DMS 273 (cell line): ENCODE measurements around the gene FMNL2.

ENCODE experiments used
- DNase-seq: peaks from one replicate; lab custom pipeline; 2025; ENCODE audit not compliant: unreplicated experiment; lab: John Stamatoyannopoulos, UW

The FMNL2 gene

GRCh38 chr2:152489364-152489763, 154.4 kb downstream of the FMNL2 start:
- DNase-seq, result no peak

- no peak for DNase-seq
Observed at GRCh38 chr2:152490686-152491455, 155.9 kb downstream of the FMNL2 start.

- DNase-seq, result no peak
Observed at GRCh38 chr2:152492131-152492530, 157.2 kb downstream of the FMNL2 start.

DNA sequence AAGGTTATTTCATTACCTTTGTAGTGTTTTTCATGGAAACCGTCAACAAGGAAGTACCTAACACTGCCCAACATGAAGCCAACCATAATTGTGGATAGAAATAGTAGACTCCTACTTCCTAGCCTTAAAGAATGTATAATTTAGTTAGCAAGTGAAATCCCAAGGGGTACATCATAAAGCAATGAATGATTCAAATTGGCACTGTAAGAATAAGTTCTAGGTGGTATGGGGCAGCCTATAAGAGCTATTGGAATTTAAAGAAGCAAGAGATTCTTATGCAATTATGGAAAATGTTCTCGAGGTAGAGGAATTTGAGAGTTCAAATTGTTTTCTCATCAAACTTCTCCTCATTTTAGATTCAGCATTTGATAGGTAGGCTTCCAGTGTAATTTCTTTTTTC, 157.9 kb downstream of the FMNL2 start:
- no peak for DNase-seq

DNA sequence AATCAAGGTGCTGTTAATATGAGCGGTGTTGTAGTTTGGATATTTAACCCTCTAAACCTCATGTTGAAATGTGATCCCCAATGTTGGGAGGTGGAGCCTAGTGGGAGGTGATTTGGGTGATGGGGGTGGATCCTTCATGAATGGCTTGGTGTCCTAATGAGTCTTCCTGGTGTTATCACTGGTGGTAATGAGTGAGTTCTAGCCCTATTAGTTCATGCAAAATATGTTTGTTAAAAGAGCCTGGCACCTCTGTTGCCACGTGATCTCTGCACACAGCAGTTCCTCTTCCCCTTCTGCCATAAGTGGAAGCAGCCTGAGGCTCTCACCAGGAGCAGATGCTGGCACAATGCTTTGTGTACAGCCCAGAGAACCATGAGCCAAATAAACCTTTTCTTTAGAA, 158.4 kb downstream of the FMNL2 start:
- no peak for DNase-seq

DNA sequence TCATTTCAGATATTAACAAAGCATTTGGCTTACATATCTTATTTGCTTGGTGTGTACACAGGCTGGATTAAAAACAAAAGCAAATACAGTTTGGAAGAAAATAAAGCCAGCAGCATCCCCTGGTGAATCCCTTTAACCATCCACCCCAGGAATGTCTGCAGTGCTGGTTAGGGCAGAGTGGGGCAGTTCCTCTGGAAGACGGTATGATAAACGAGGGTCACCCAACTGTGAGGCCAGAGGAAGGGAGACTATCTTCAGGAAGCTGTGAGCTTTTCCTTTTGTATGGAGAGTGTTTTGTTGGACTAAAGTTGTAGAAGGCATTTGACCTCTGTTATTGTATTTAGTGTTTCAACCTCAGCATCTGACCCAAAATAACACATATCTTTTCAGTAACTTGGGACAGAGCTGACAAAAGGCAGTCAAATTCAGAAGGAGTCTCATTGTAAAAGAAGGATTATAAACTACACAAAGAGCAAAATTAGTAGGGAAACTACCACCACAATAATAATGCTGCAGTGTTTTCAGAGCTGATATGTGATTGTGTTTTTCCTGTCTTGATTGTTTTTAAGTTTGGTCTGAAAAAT, 159.1 kb downstream of the FMNL2 start:
- DNase-seq, result no peak

DNA sequence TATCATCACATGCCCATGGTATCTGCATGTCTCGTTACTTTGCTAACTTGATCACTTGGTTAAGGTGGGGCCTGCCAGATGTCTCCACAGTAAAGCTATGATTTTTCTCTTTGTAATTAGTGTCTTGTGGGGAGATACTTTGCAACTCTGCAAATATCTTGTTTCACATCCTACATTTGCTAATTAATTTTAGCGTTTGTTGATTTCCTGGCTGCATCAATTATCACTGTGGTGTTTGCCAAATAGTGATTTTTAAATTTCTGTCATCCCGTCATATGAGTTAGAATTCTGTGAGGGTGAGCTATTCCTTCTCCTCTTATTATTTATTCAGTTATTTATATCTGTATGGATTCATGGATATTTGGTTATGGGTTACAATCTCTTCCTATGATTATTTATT, 161.4 kb downstream of the FMNL2 start:
- DNase-seq, result no peak

DNA sequence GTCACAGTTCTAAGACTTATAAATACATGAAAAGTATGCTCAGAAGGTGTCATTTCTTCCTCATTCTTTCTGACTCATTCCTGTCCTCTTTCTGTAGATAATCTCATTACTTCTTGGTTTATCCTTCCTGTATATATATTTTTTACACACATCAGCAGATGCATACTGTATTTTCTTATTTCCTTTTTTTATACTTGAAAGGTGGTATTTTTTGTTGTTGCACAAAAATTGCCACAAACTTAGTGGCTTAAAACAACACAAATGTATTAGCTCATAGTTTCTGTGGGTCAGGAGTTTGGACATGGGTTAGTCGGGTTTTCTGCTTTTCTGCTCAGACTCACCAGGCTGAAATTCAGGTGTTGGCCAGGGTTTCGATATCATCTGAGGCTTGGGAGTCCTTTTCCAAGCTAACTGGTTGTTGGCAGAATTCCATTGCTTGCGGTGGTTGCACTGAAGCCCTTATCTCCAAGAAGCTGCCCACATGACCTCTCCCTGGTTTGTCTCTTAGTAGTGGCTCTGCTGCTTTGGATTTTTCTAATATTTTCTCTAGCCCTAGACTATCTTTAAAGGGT, 162.6 kb downstream of the FMNL2 start:
- DNase-seq, result peak; percentile 65

DNA sequence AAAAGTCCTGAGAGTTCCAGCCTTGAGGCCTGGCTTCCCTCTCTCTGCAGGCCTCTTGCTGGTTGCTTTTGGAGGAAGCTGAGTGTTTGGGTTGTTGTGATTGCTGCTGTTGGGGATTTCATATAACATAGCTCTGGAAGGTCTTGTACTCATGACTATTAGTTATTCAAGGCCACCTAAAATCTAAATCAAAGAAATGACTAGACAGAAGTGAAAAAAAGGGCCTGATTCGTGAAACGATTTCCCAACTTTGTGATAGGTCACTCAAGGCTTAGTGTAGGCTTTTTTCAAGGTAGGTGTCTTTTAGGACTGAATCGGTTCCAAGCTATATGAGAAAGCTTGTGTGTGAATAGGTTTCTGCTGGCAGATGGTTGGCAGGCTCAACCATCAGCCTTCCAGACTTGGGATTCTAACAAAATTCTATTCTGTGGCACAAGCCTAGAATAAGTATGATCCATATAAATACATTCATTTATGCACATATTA, 164.4 kb downstream of the FMNL2 start:
- DNase-seq, result peak; percentile 41

DNA sequence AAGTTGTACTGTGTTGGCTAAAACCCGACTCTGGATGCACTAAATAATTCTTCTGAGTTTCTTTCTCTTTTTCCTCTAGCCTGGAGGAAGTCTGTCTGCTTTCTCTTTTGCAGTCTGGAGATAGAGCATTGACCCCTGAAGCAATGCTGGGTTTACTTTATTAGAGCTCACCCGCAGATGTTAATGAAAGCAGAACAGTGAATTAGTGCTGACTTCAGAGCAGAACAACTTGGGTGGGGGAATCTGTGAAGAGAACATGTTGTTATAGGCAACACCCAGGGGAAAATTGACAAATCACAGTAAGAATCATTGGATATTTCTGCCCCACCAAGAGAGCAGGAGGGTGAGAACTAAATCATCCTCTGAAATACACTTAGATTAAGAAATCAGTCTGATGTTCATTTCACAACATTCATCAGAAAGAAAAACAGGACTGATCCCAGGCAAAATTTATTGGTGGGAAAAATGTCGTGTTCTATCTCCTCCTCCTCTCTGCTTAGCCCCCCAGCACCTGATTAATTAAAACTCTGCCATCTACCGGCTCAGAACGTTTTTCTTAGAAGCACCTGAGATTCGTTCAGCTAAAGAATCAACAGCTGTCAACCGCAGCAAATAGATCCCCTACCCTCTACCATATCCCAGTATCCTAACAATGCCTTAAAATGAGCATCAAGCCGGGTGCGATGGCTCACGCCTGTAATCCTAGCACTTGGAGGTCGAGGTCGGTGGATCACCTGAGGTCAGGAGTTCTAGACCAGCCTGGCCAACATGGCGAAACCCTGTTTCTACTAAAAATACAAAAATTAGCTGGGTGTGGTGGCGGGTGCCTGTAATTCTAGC, 165.1 kb downstream of the FMNL2 start:
- no peak for DNase-seq

DNA sequence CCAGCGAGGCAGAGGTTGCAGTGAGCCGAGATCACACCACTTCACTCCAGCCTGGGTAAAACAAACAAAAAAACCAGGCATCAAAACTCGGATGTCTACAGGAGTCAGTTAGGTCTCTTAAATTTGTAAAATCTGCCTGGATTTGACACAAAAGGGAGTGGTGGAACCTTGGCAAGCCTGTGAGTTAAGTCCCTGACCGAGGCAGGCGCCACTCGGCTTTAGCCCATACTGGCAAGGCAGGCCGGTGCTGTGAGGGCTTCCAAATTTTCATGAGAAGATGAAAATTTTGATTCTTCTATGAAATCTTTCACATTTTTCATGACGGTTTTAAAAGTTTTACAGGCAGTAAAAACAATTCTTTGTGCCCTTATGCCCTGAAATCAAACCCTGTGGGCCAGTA, 165.8 kb downstream of the FMNL2 start:
- no peak for DNase-seq

DNA sequence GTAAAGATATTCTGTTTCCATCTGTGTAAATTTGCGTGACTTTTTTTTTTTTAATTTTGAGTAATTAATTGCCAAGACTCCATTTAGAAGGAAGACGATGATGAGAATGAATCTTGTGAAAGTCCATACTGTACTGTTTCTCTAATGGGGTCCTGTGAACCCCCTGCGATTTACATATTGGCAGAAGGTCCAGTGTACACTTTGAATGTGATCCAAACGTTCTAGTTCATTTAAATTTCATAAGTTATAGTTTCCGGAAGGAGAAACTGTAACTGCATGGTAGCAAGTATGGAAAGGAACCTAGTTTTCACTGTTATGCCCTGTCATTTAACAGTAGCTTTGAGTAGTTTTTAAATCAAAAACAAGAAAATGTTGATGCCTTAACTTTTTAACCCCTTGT, 166.7 kb downstream of the FMNL2 start:
- DNase-seq, result no peak

DNA sequence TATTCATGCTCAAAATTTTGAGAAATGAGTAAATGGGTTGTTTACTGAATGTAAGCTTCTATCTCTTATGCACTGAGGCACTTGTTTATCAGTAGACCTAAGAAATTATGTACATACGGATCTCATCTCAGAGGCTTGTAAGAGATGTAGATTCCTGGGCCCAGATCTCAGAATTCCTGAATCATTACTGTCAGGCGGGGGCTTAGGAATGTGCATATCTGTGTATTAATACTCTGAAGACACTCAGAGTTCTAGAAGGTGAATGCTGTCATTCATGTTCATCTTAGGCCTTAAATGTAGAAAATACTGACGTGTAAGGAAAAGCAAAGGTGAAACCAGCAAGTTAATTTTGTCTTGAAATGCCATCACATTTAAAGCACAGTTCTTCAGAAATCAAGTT, 169.6 kb downstream of the FMNL2 start:
- DNase-seq, result no peak

- DNase-seq, result no peak
Observed at GRCh38 chr2:152505495-152505906, 170.5 kb downstream of the FMNL2 start.

DNA sequence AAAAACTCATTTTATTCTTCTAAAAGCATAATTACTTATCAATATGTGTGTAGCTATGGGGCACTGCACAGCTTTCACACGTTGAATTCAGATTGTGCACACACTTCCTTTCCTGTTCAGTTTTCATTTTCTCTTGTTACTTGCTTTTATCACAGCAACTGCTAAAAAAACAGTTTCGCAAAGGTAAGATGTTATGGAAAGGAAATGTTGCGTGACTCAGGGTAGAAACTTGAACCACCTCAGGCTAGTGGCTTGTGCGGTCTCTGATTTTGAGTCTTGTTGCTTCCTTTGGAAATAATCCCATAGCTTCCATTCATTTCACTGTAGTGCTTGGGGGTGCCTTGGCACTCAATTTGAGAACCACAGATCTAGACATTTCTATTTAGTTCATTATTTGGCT, 171.9 kb downstream of the FMNL2 start:
- no peak for DNase-seq

DNA sequence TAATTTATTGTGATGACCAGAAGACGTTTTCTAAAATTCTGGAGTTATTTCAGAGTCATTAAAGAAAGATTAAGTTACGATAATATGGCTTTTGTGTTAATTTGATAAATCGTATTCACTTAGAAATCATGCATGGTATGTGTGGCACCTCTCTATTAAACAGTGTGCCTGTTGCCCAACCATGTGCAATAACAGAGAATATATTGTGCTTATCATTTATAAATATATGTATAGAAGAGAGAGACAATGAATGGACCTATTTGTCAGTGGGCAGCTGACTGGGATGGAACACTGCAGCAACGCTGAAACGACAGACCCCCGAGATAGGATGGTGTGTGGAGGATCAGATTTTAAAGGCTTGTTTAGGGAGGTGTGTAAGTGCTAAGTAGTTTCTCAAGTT, 172.9 kb downstream of the FMNL2 start:
- no peak for DNase-seq

DNA sequence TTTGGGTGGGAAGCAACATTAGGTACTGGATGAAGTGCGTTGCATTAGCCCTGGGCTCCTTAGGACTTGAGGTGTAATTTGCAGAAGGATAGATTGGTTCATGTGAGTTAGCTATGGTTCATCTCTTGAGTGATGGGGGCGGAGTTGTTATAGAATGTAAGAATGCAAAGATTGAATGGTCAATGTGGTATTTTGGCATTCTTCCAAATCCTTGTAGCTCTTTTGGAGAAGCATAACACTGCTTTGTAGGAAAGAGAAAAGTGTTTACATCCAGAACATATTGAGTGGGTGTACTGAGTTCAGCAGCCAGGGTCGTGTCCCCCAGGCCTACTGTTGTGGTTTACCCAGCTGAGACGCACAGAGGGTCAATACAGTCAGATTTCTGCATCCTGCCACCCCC, 173.5 kb downstream of the FMNL2 start:
- peak; percentile 21 for DNase-seq

- DNase-seq, result no peak
Observed at GRCh38 chr2:152509772-152510491, 175.0 kb downstream of the FMNL2 start.

DNA sequence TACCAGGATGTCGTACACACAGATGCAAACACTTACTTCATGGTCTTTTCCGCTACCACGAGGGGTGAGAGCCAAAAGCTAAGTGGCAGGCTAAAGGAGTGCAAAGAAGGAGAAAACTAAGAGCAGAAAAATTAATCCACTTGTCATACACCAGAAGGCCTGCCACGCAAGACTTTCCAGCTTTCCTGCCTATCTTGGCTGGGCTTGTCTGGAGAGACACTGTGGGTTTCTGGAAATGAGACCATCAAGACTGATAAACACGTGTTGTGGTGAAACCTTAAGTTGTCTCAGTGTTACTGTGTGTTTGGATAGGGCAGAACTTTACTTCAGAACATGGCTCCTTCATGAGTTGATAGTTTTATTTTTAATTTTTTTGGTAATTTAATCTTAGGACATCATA, 175.6 kb downstream of the FMNL2 start:
- no peak for DNase-seq

DNA sequence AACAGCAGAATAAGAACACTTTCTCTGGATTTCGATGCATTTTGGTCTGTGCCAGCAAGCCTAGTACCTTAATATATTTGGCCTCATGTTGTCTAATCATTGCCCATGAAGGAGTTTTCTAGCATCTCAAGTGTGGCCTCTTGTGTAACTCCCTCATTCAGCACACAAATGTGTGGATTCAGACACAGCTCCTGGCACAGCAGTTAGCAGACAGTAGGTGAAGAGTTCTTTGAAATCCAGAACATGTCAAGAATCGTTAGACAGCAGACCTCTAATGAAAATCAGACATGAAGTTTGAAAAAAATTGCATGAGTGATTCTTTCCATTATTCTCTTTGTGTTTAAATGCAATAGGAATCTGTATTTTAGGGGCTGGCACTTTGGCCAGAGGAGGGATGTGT, 177.0 kb downstream of the FMNL2 start:
- no peak for DNase-seq

DNA sequence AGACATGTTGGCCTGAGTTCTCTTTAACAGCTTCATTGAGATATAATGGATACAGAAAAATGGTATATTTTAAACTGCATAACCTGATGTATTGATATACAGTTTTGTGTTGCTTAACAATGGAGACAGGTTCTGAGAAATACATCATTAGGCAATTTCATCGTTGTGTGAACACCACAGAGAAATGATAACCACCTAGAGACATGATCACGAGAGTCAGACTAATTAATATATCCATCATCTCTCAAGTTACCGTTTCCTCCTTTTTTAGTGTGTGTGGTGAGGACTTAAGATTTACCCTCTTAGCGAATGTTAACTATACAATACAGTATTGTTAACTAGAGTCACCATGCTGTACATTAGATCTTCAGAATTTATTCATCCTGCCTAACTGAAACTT, 178.1 kb downstream of the FMNL2 start:
- no peak for DNase-seq
